ENCODE data around the gene ZPLD1.

- TF ChIP-seq CTCF (IDR thresholded peaks at IDR 0.05) (no peak), POLR2AphosphoS5 (IDR thresholded peaks at IDR 0.05) (no peak), EP300 (IDR thresholded peaks at IDR 0.05) (no peak)
Observed at GRCh38 chr3:102484363-102484762, 49.5 kb downstream of the ZPLD1 start.
